Keratinocyte (primary cell): ENCODE measurements around the gene LHFPL6. TPM values are rescaled to one million over a fixed set of nuclear protein-coding genes. Genes with fewer than 3 reads are reported as not detected.

ENCODE experiments used
- DNase-seq: peaks from one replicate; pipeline ENCODE4 v3.0.0-alpha.2; 2011; ENCODE audit warnings: low read depth, missing footprints, low spot score
- FAIRE-seq: peaks from 2 replicates; lab custom pipeline; 2011; peaks lifted over from hg19 to GRCh38; lab: Jason Lieb, UNC
- H2AFZ ChIP-seq: 2 replicates; pipeline ENCODE4 v1.6.0; 2012; ENCODE audit warnings: low read length, control low read depth, inconsistent platforms; ENCODE audit not compliant: control insufficient read depth
- H3K27ac ChIP-seq: 2 replicates; pipeline ENCODE4 v1.5.1; 2011; ENCODE audit warnings: low read length; ENCODE audit not compliant: control insufficient read depth, insufficient read depth
- H3K27me3 ChIP-seq: 3 replicates; pipeline ENCODE4 v1.6.0; 2011; ENCODE audit warnings: low read length; ENCODE audit not compliant: control insufficient read depth, insufficient read depth; ENCODE audit errors: extremely low read depth
- H3K36me3 ChIP-seq, 2 experiments: 2 replicates in 1 of 2; 3 replicates in 1 of 2; pipeline ENCODE4 v1.5.1; 2011; ENCODE audit warnings: low read length in 2 of 2, mild to moderate bottlenecking in 1 of 2; ENCODE audit not compliant: control insufficient read depth in 2 of 2, insufficient read depth in 2 of 2; ENCODE audit errors: extremely low read depth in 1 of 2
- H3K4me1 ChIP-seq: 3 replicates; pipeline ENCODE4 v1.5.1; 2011; ENCODE audit warnings: low read length; ENCODE audit not compliant: control insufficient read depth, insufficient read depth; ENCODE audit errors: extremely low read depth
- H3K4me2 ChIP-seq: 3 replicates; pipeline ENCODE4 v1.6.0; 2011; ENCODE audit warnings: low read depth, low read length; ENCODE audit not compliant: control insufficient read depth, insufficient read depth; ENCODE audit errors: extremely low read depth
- H3K4me3 ChIP-seq, 3 experiments: fragments of 200-600 bp in 1 of 3; sonication (generic) in 1 of 3; 2 replicates in 2 of 3; 3 replicates in 1 of 3; pipeline ENCODE4 v1.5.1; 2011 to 2016; ENCODE audit warnings: low read length in 3 of 3, mild to moderate bottlenecking in 3 of 3, control low read depth in 2 of 3, inconsistent platforms in 1 of 3, low read depth in 1 of 3, mixed read lengths in 1 of 3, mixed run types in 1 of 3, moderate library complexity in 1 of 3; ENCODE audit not compliant: control insufficient read depth in 2 of 3, insufficient read depth in 2 of 3; ENCODE audit errors: extremely low read depth in 1 of 3
- H3K79me2 ChIP-seq: 2 replicates; pipeline ENCODE4 v1.6.0; 2012; ENCODE audit warnings: low read length; ENCODE audit not compliant: control insufficient read depth, insufficient read depth
- H3K9ac ChIP-seq: 3 replicates; pipeline ENCODE4 v1.6.0; 2011; ENCODE audit warnings: low read length; ENCODE audit not compliant: control insufficient read depth, insufficient read depth; ENCODE audit errors: extremely low read depth
- H3K9me1 ChIP-seq: 3 replicates; pipeline ENCODE4 v1.6.0; 2011; ENCODE audit warnings: low read length; ENCODE audit not compliant: control insufficient read depth, insufficient read depth; ENCODE audit errors: extremely low read depth
- H3K9me3 ChIP-seq: 2 replicates; pipeline ENCODE4 v1.5.1; 2012; ENCODE audit warnings: low read depth, low read length; ENCODE audit not compliant: control insufficient read depth
- H4K20me1 ChIP-seq: 3 replicates; pipeline ENCODE4 v1.6.0; 2011; ENCODE audit warnings: low read length; ENCODE audit not compliant: control insufficient read depth, insufficient read depth; ENCODE audit errors: extremely low read depth
- CTCF ChIP-seq, 3 experiments: IDR thresholded peaks in 1 of 3; conservative IDR thresholded peaks in 1 of 3; optimal IDR thresholded peaks in 1 of 3; 2 replicates in 2 of 3; 3 replicates in 1 of 3; pipeline versions ENCODE3 to v1.5.1; 2011; ENCODE audit warnings: low read length in 3 of 3, mild to moderate bottlenecking in 3 of 3, moderate library complexity in 2 of 3, control low read depth in 1 of 3, inconsistent platforms in 1 of 3; ENCODE audit not compliant: insufficient read depth in 2 of 3; ENCODE audit errors: extremely low read depth in 1 of 3
- EZH2 ChIP-seq: IDR thresholded peaks from one replicate; pipeline ENCODE4 v1.6.1; 2012; ENCODE audit warnings: inconsistent platforms, mild to moderate bottlenecking, low read length, moderate library complexity
- dilution Hi-C: fragments of 300-500 bp; cut with MboI; formaldehyde crosslinking; loops from one replicate; pipeline ENCODE4 v1.7.0; 2020; ENCODE audit warnings: low sequenced_read_pairs; ENCODE audit not compliant: extremely low pct_ligation_motif_present
- polyA plus RNA-seq, 5 experiments: library from polyadenylated mRNA; depleted of rRNA in 3 of 5; stranded (reverse) in 3 of 5; stranded (forward) in 1 of 5; unstranded in 1 of 5; fragments of >200 nt; gene quantifications; 1 replicate in 1 of 5; 2 replicates in 3 of 5; 3 replicates in 1 of 5; pipeline versions ENCODE4 v1.2.1 to v1.2.3, GENCODE V29; 2011 to 2012; ENCODE audit warnings: missing spikeins in 2 of 5, low read depth in 1 of 5, low replicate concordance in 1 of 5

LHFPL6 gene
- polyA plus RNA-seq, 1 donor (not counting 4 experiments of a cell fraction or from before 2014, with no cell fraction given) = 15.8 TPM

GRCh38 chr13:39528661-39528980 lies 74.4 kb downstream of the LHFPL6 start:
- Histone ChIP-seq H3K27me3 (no peaks in the 10 kb centered on the region), H3K4me3 (no peak overlapping the region), H2AFZ (no peak overlapping the region), H3K9me3 (no peaks in the 10 kb centered on the region), H3K9ac (no peak overlapping the region), H3K27ac (no peak overlapping the region), H3K79me2 (peaks cover 2% of the 10 kb centered on the region), H4K20me1 (no peaks in the 10 kb centered on the region), H3K4me1 (peaks cover 38% of the 10 kb centered on the region), H3K4me2 (peak overlapping the region; percentile 34), H3K9me1 (no peaks in the 10 kb centered on the region), H3K36me3 (no peaks in the 10 kb centered on the region)
- DNase-seq = no peak
- no peak for TF ChIP-seq CTCF (optimal IDR thresholded peaks at IDR 0.05 in 1 of 3, IDR thresholded peaks at IDR 0.05 in 1 of 3, conservative IDR thresholded peaks at IDR 0.05 in 1 of 3; ENCODE audit: extremely low read depth in 1 of 3, insufficient read depth in 2 of 3, low read length in 3 of 3)
- dilution Hi-C loops = no loop called here
- peak; percentile 56 for FAIRE-seq

GRCh38 chr13:39527961-39528660 lies 74.9 kb downstream of the LHFPL6 start:
- FAIRE-seq = peak; percentile 98
- H3K9ac ChIP-seq = no peak overlapping the region

More at GRCh38 chr13:39527961-39528660, 74.9 kb downstream of the LHFPL6 start:
- no peak for TF ChIP-seq EZH2
- no peak for TF ChIP-seq CTCF (optimal IDR thresholded peaks at IDR 0.05 in 1 of 3, IDR thresholded peaks at IDR 0.05 in 1 of 3, conservative IDR thresholded peaks at IDR 0.05 in 1 of 3; ENCODE audit: extremely low read depth in 1 of 3, insufficient read depth in 2 of 3, low read length in 3 of 3)
- no peaks in the 10 kb centered on the region for H3K9me1 ChIP-seq
- peaks cover 38% of the 10 kb centered on the region for H3K4me1 ChIP-seq
- no peak overlapping the region for H3K4me3 ChIP-seq
- H3K27ac ChIP-seq = peak overlapping the region; percentile 42
- peak; percentile 41 for DNase-seq
- H3K79me2 ChIP-seq = peaks cover 2% of the 10 kb centered on the region
- H2AFZ ChIP-seq = no peak overlapping the region
- no peaks in the 10 kb centered on the region for H3K27me3 ChIP-seq
- H4K20me1 ChIP-seq = no peaks in the 10 kb centered on the region
- no peaks in the 10 kb centered on the region for H3K36me3 ChIP-seq
- dilution Hi-C loops = no loop called here
- H3K4me2 ChIP-seq = peak overlapping the region; percentile 34
- H3K9me3 ChIP-seq = no peaks in the 10 kb centered on the region
